HepG2 (cell line): Measurements from ENCODE around the gene TMEM120A. TPM values are rescaled to one million over a fixed set of nuclear protein-coding genes. Genes with fewer than 3 reads are reported as not detected.

ENCODE experiments used
- ATAC-seq: fragments of 200-7000 bp; cut with Tn5 transposase; 3 replicates; pipeline ENCODE4 v1.9.1; 2020; ENCODE audit warnings: mild to moderate bottlenecking, moderate library complexity
- BruUV-seq: library from RNA; stranded (reverse); fragments of 400-500 nt; replicated peaks from 2 replicates; lab custom pipeline; 2021; lab: Mats Ljungman, UMichigan
- CTCF ChIA-PET: fragments of 300-600 bp; formaldehyde crosslinking; extraction: SDS; loops from one replicate; lab custom pipeline; 2021; ENCODE audit warnings: low total read pairs, inconsistent platforms, low intra/inter-chr PET ratio; lab: Yijun Ruan, JAX
- POLR2A ChIA-PET: fragments of 350-600 bp; sonication (Branson Sonifier 250); formaldehyde crosslinking; loops from one replicate; lab custom pipeline; 2020; ENCODE audit warnings: antibody characterized with exemption, inconsistent platforms; lab: Yijun Ruan, JAX
- DNase-seq: peaks from one replicate; pipeline ENCODE4 v3.0.0-alpha.2; 2015; ENCODE audit warnings: low spot score
- FAIRE-seq: peaks from 3 replicates; lab custom pipeline; 2011; peaks lifted over from hg19 to GRCh38; lab: Jason Lieb, UNC
- H2AFZ ChIP-seq: one replicate; pipeline ENCODE4 v1.6.1; 2011; ENCODE audit warnings: low read length, inconsistent platforms
- H3K27ac ChIP-seq: fragments of 300-600 bp; 3 replicates; pipeline ENCODE4 v1.8.0; 2011; ENCODE audit warnings: mixed run types, mild to moderate bottlenecking, mixed read lengths, low read length, inconsistent platforms; ENCODE audit not compliant: insufficient read depth; ENCODE audit errors: extremely low read length
- H3K27me3 ChIP-seq, 2 experiments: fragments of 200-600 bp in 1 of 2; 2 replicates in 1 of 2; 3 replicates in 1 of 2; pipeline versions ENCODE4 v1.6.0 to v1.8.0; 2011; ENCODE audit warnings: low read length in 2 of 2, mild to moderate bottlenecking in 2 of 2, moderate library complexity in 2 of 2, inconsistent platforms in 1 of 2; ENCODE audit not compliant: insufficient read depth in 2 of 2, control insufficient read depth in 1 of 2
- H3K36me3 ChIP-seq, 2 experiments: fragments of 200-600 bp in 1 of 2; replicated peaks in 1 of 2; 2 replicates in 1 of 2; 3 replicates in 1 of 2; pipeline versions ENCODE4 v1.5.1 to v1.8.0; 2011; ENCODE audit warnings: low read length in 2 of 2, inconsistent platforms in 1 of 2; ENCODE audit not compliant: insufficient read depth in 2 of 2, control insufficient read depth in 1 of 2
- H3K4me1 ChIP-seq: 2 replicates; pipeline ENCODE4 v1.5.1; 2012; ENCODE audit warnings: low read length, inconsistent platforms; ENCODE audit not compliant: insufficient read depth
- H3K4me2 ChIP-seq: 2 replicates; pipeline ENCODE4 v1.6.0; 2011; ENCODE audit warnings: low read depth, low read length, inconsistent platforms
- H3K4me3 ChIP-seq, 3 experiments: fragments of 200-600 bp in 1 of 3; sonication (generic), shearing (Covaris generic) in 1 of 3; replicated peaks in 1 of 3; 2 replicates each; pipeline ENCODE4 v1.5.1; 2011 to 2016; ENCODE audit warnings: low read length in 3 of 3, inconsistent platforms in 2 of 3, low read depth in 2 of 3, mild to moderate bottlenecking in 2 of 3, control low read depth in 1 of 3, mixed read lengths in 1 of 3; ENCODE audit not compliant: insufficient read depth in 1 of 3
- H3K79me2 ChIP-seq: one replicate; pipeline ENCODE4 v1.6.1; 2011; ENCODE audit warnings: low read length, inconsistent platforms; ENCODE audit not compliant: insufficient read depth
- H3K9ac ChIP-seq: 2 replicates; pipeline ENCODE4 v1.6.0; 2011; ENCODE audit warnings: mild to moderate bottlenecking, low read depth, low read length, inconsistent platforms; ENCODE audit not compliant: insufficient read depth
- H3K9me3 ChIP-seq: 2 replicates; pipeline ENCODE4 v1.5.1; 2012; ENCODE audit warnings: mild to moderate bottlenecking, low read length
- H4K20me1 ChIP-seq: 2 replicates; pipeline ENCODE4 v1.6.0; 2011; ENCODE audit warnings: inconsistent platforms, mild to moderate bottlenecking, low read length, moderate library complexity; ENCODE audit not compliant: insufficient read depth
- AGO2 ChIP-seq: fragments of 200-400 bp; formaldehyde crosslinking; optimal IDR thresholded peaks from 2 replicates; pipeline ENCODE3; 2017; ENCODE audit warnings: mild to moderate bottlenecking, low read depth, low read length, moderate library complexity
- HCFC1 ChIP-seq: fragments of 150-350 bp; IDR thresholded peaks from 2 replicates; pipeline ENCODE4 v1.6.1; 2014; ENCODE audit warnings: low read depth, low read length
- HNRNPL ChIP-seq: fragments of 200-400 bp; formaldehyde crosslinking; IDR thresholded peaks from 2 replicates; pipeline ENCODE4 v1.6.1; 2017; ENCODE audit warnings: mild to moderate bottlenecking, low read depth, low read length
- KAT8 ChIP-seq: IDR thresholded peaks from 2 replicates; pipeline ENCODE4 v1.6.1; 2016; ENCODE audit warnings: missing genetic modification reagents, missing compliant biosample characterization
- RBM22 ChIP-seq: fragments of 200-400 bp; formaldehyde crosslinking; optimal IDR thresholded peaks from 2 replicates; pipeline ENCODE3; 2017; ENCODE audit warnings: mild to moderate bottlenecking, low read length, moderate library complexity
- RERE ChIP-seq: IDR thresholded peaks from 2 replicates; pipeline ENCODE4 v1.6.1; 2016; ENCODE audit warnings: low read depth, missing genetic modification reagents, missing compliant biosample characterization
- SOX13 ChIP-seq, 3 experiments: fragments of 450-650 bp in 1 of 3; sonication (generic) in 1 of 3; formaldehyde crosslinking in 1 of 3; IDR thresholded peaks in 2 of 3; conservative IDR thresholded peaks in 1 of 3; 2 replicates each; pipeline versions ENCODE4 v1.5.0 to v1.6.1; 2016 to 2020; ENCODE audit warnings: antibody characterized with exemption in 1 of 3, mild to moderate bottlenecking in 1 of 3, missing compliant biosample characterization in 1 of 3, missing genetic modification reagents in 1 of 3, moderate library complexity in 1 of 3
- ZNF17 ChIP-seq: sonication (generic); formaldehyde crosslinking; IDR thresholded peaks from 2 replicates; pipeline ENCODE4 v1.5.0; 2020; ENCODE audit warnings: mild to moderate bottlenecking, missing genetic modification reagents
- ZNF709 ChIP-seq: sonication (generic); formaldehyde crosslinking; IDR thresholded peaks from 2 replicates; pipeline ENCODE4 v1.5.0; 2020; ENCODE audit warnings: mild to moderate bottlenecking, missing genetic modification reagents
- WGBS: methylation state at CpG from one replicate; pipeline ENCODE4 v1.1.6; 2017; ENCODE audit warnings: low lambda C conversion rate; 5-methylcytosine and 5-hydroxymethylcytosine counted together
- in situ Hi-C: cut with HindIII; loops from 2 replicates; pipeline ENCODE4 v1.10.0; 2017; ENCODE audit warnings: low pct_unique_long_range_greater_than_20kb; ENCODE audit not compliant: extremely low pct_ligation_motif_present
- intact Hi-C: fragments of 100-400 bp; cut with micrococcal nuclease; formaldehyde crosslinking; loops from one replicate; pipeline ENCODE4 v1.10.0; 2022; ENCODE audit not compliant: unreplicated experiment
- polyA plus RNA-seq, 8 experiments: library from polyadenylated mRNA; depleted of rRNA in 3 of 8; stranded (reverse) in 7 of 8; unstranded in 1 of 8; fragments of >200 nt; fragmentation: Illumina TruSeq in 4 of 8; extraction: Trizol in 4 of 8; gene quantifications; 2 replicates each; pipeline versions ENCODE4 v1.2.1 to v1.2.3, GENCODE V29; 2011 to 2016; ENCODE audit warnings: low read depth in 4 of 8, missing spikeins in 1 of 8, mixed read lengths in 1 of 8; ENCODE audit not compliant: insufficient read depth in 1 of 8
- total RNA-seq, 5 experiments: library from RNA; depleted of rRNA; stranded (reverse); fragments of >200 nt; fragmentation: Illumina TruSeq; extraction: Trizol; gene quantifications; 2 replicates each; pipeline ENCODE4 v1.2.3, GENCODE V29; 2016; ENCODE audit warnings: low read depth in 1 of 5

The TMEM120A gene
- total and polyA plus RNA-seq, 2 of the 13 experiments (the other 11 are each of a cell fraction or from before 2014, with no cell fraction given): 40.3 to 102 TPM

DNA sequence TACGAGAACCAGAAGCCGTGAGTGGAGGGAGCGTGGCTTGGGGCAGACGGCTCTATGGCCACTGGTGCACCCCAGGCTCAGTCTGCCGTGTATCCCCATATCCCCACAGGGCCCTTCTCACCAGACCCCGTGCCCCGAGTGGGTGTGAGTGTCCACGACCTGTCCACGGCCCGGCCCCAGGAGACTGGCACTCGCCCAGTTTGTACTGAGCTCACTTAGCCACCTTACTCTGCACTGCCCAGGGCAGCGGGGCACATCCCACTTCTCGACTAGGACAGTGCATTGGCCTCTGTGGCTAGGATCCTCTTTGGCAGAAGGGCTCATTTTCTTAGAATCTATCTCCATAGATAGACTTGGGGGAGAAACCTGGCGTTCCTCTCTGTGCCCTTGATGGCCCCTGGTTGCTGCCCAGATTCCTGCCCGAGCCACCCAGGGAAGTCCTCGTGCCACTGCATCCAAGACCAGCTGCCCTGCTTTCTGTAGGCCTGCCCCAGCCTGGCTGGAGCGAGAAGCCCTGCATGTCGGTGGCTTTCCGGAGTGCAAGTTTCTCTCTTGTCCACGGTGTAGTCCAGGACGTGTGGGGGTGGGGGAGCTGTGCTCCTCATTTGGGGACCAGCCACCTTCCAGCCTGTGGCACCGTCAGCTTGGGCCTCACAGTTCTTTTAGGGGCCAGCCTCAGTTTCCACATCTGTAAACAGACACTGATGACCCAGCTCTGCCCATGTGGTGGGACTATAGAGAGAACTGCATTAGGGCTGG is 11.9 kb downstream of the TMEM120A start:
- intact Hi-C loops (no loop called here), in situ Hi-C loops (no loop called here)
- Histone ChIP-seq H3K9ac (no peak overlapping the region), H4K20me1 (peaks cover 10% of the 10 kb centered on the region), H2AFZ (no peak overlapping the region), H3K4me1 (no peaks in the 10 kb centered on the region; the same call in 1 of the 2 replicates), H3K79me2 (peaks cover 2% of the 10 kb centered on the region), H3K27ac (no peak overlapping the region), H3K4me3 (no peak overlapping the region), H3K27me3 (no peaks in the 10 kb centered on the region), H3K36me3 (peaks cover 60 to 96% of the 10 kb centered on the region in 2 experiments), H3K4me2 (no peak overlapping the region), H3K9me3 (no peaks in the 10 kb centered on the region)
- ATAC-seq (no peak), FAIRE-seq (no peak), DNase-seq (no peak)
- TF ChIP-seq SOX13 (IDR thresholded peaks at IDR 0.05) (no peak), SOX13 (CRISPR knock-in tag; conservative IDR thresholded peaks at IDR 0.05 in 1 of 2, IDR thresholded peaks at IDR 0.05 in 1 of 2) (no peak), HCFC1 (no peak), KAT8 (CRISPR knock-in tag) (no peak), ZNF17 (CRISPR knock-in tag) (no peak), AGO2 (peak; percentile 81), HNRNPL (0 out of 2 replicates have a peak, but pooled peaks have one; percentile 33), ZNF709 (CRISPR knock-in tag) (no peak), RBM22 (peak; percentile 4), RERE (CRISPR knock-in tag) (no peak)
- WGBS: 94% methylated on average over 18 of the region's 22 CpGs
- BruUV-seq: no TSS peak
- POLR2A ChIA-PET: no interaction called here
- CTCF ChIA-PET: no interaction called here
